ENCODE measurements around the gene FAM89B. TPM values are rescaled to one million over a fixed set of nuclear protein-coding genes. Genes with fewer than 3 reads are reported as not detected.
A peak's percentile ranks its signal among the peaks of the same experiment; 100 is the strongest.

FAM89B gene
- total RNA-seq, 1 donor from 2014 or later = 184 TPM

DNA sequence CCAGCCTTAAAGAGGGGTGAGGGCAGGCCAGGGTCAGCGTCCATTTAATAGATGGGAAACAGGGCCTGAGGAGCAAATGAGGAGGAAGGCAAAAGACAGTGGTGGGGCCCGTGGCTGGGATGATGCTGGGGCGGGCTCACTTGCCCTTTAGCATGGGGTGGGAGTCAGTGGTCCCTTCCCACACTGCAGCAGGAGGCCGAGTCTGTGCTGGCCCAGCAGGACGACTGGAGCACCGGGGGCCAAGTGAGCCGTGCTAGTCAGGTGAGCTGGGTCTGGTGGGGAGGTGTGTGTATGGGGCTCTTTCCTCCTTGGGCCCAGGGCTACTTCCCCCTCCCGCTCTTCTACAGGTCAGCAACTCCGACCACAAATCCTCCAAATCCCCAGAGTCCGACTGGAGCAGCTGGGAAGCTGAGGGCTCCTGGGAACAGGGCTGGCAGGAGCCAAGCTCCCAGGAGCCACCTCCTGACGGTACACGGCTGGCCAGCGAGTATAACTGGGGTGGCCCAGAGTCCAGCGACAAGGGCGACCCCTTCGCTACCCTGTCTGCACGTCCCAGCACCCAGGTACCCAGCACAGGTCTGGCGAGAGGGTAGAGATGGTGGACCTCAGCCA is 34.6 kb upstream of the FAM89B start:
- H3K27me3 Mint-ChIP-seq (ENCODE audit: unreplicated experiment) = peaks cover 14% of the 10 kb centered on the region
- H3K9me3 Mint-ChIP-seq (ENCODE audit: unreplicated experiment) = peaks cover 2% of the 10 kb centered on the region

GRCh38 chr11:65538232-65538914 is 34.0 kb upstream of the FAM89B start:
- no peak for DNase-seq
- H3K4me3 Mint-ChIP-seq (ENCODE audit: unreplicated experiment) = no peak overlapping the region
- TF ChIP-seq CTCF (IDR thresholded peaks at IDR 0.05; ENCODE audit: partially characterized antibody, unreplicated experiment) = no peak

More for the DNA sequence above, 34.6 kb upstream of the FAM89B start:
- DNase-seq = no peak
- Mint-ChIP-seq H3K4me1 (ENCODE audit: low read depth, unreplicated experiment) (peaks cover 12% of the 10 kb centered on the region), H3K36me3 (ENCODE audit: unreplicated experiment) (no peaks in the 10 kb centered on the region), H3K27ac (ENCODE audit: unreplicated experiment) (no peak overlapping the region), H3K4me3 (ENCODE audit: unreplicated experiment) (no peak overlapping the region)
- TF ChIP-seq CTCF (IDR thresholded peaks at IDR 0.05; ENCODE audit: partially characterized antibody, unreplicated experiment) = no peak

DNA sequence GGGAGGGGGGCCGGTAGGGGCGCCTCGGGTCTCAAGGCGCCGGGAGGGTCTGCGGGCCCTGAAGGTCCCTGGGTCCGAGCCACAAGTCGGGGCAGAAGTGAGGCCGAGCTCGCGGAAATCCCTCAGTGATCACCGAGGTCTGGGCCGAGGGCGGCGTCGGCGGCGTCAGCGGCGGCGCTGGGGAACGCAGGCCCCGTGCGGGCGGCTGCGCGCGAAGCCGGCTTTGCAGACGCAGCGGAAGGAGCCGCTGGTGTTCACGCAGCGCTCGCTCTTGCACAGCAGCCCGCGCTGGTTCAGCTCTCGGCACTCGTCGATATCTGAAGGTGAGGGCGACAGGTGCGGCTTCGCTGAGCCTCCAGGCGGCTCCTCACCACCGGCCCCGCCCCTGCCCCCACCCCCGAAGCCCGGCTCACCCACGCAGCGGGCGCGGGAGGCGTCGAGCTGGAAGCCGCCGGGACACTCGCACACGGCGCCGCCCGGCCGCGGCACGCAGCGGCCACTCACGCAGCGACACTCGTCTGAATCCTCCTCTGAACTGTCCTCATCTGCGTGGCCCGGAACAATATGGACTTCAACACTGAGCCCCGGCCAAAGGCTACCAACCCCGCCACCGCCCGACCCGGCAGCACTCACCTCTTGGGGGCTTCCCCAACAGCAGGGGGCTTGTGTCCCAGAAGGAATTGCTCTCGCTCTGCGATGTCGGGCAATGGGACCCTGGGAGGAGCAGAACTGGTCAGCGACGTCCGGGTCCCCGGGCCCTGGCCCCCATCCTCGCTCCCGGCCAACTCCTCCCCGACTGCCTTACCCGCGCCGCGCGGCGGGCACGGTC is 33.2 kb upstream of the FAM89B start:
- no peak for TF ChIP-seq CTCF (IDR thresholded peaks at IDR 0.05; ENCODE audit: partially characterized antibody, unreplicated experiment)
- DNase-seq = peak; percentile 74
- Mint-ChIP-seq H3K27ac (ENCODE audit: unreplicated experiment) (no peak overlapping the region), H3K27me3 (ENCODE audit: unreplicated experiment) (peaks cover 25% of the 10 kb centered on the region), H3K36me3 (ENCODE audit: unreplicated experiment) (no peaks in the 10 kb centered on the region), H3K9me3 (ENCODE audit: unreplicated experiment) (peaks cover 5% of the 10 kb centered on the region), H3K4me1 (ENCODE audit: low read depth, unreplicated experiment) (peaks cover 16% of the 10 kb centered on the region), H3K4me3 (ENCODE audit: unreplicated experiment) (peak overlapping the region; percentile 52)

More at GRCh38 chr11:65538232-65538914, 34.0 kb upstream of the FAM89B start:
- Mint-ChIP-seq H3K27ac (ENCODE audit: unreplicated experiment) (no peak overlapping the region), H3K4me1 (ENCODE audit: low read depth, unreplicated experiment) (peaks cover 12% of the 10 kb centered on the region), H3K9me3 (ENCODE audit: unreplicated experiment) (peaks cover 2% of the 10 kb centered on the region), H3K27me3 (ENCODE audit: unreplicated experiment) (peaks cover 20% of the 10 kb centered on the region), H3K36me3 (ENCODE audit: unreplicated experiment) (no peaks in the 10 kb centered on the region)

- no peak overlapping the region for H3K27ac Mint-ChIP-seq (ENCODE audit: unreplicated experiment)
- no peak for DNase-seq
- H3K9me3 Mint-ChIP-seq (ENCODE audit: unreplicated experiment) = peaks cover 7% of the 10 kb centered on the region
- H3K27me3 Mint-ChIP-seq (ENCODE audit: unreplicated experiment) = peaks cover 29% of the 10 kb centered on the region
- no peak for TF ChIP-seq CTCF (IDR thresholded peaks at IDR 0.05; ENCODE audit: partially characterized antibody, unreplicated experiment)
- no peaks in the 10 kb centered on the region for H3K36me3 Mint-ChIP-seq (ENCODE audit: unreplicated experiment)
- peaks cover 14% of the 10 kb centered on the region for H3K4me1 Mint-ChIP-seq (ENCODE audit: low read depth, unreplicated experiment)
- no peak overlapping the region for H3K4me3 Mint-ChIP-seq (ENCODE audit: unreplicated experiment)
These were observed 32.5 kb upstream of the FAM89B start for GRCh38 chr11:65539744-65540289.

Measured in glutamatergic neuron (in vitro differentiated cells).